Cardiac muscle cell (in vitro differentiated cells and primary cell): Measurements from ENCODE around the gene RFT1. TPM values are rescaled to one million over a fixed set of nuclear protein-coding genes. Genes with fewer than 3 reads are reported as not detected.

Experiments used
- DNase-seq, 2 donors: peaks; one replicate each; pipeline versions ENCODE4 v3.0.0 to v3.0.0-alpha.2; 2010 to 2017; ENCODE audit warnings: low read depth in 1 of 2, low spot score in 1 of 2
- H3K27ac ChIP-seq: fragments of 200-600 bp; sonication (generic); 2 replicates; pipeline ENCODE4 v1.5.1; 2016
- H3K27me3 ChIP-seq: fragments of 200-600 bp; sonication (generic); 2 replicates; pipeline ENCODE4 v1.6.0; 2016; ENCODE audit warnings: control low read depth
- H3K36me3 ChIP-seq: fragments of 200-600 bp; sonication (generic); 2 replicates; pipeline ENCODE4 v1.5.1; 2016; ENCODE audit warnings: control low read depth
- H3K4me1 ChIP-seq: fragments of 200-600 bp; sonication (generic); 2 replicates; pipeline ENCODE4 v1.8.1; 2017; ENCODE audit warnings: low read depth, mild to moderate bottlenecking, mixed run types
- H3K4me3 ChIP-seq: fragments of 200-600 bp; sonication (generic); 2 replicates; pipeline ENCODE4 v1.5.1; 2016; ENCODE audit warnings: mild to moderate bottlenecking
- H3K9me3 ChIP-seq: fragments of 200-600 bp; sonication (generic); 2 replicates; pipeline ENCODE4 v1.5.1; 2017; ENCODE audit warnings: low read depth, mild to moderate bottlenecking, control low read depth
- CTCF ChIP-seq: IDR thresholded peaks from 2 replicates; pipeline ENCODE4 v1.5.1; 2012; ENCODE audit warnings: low read depth, mild to moderate bottlenecking, low read length
- polyA plus RNA-seq: library from polyadenylated mRNA; unstranded; fragments of >200 nt; fragmentation: Nextera tagmentation; extraction: Ambion mirVana; gene quantifications from 2 replicates; pipeline ENCODE4 v1.2.1, GENCODE V29; 2016
- total RNA-seq: library from RNA; depleted of rRNA; stranded (reverse); fragments of >200 nt; gene quantifications from 2 replicates; pipeline ENCODE4 v1.2.3, GENCODE V29; 2016

Gene RFT1
- total and polyA plus RNA-seq, 2 experiments from 2014 or later = 8.1 to 16.1 TPM

GRCh38 chr3:53084310-53085001 lies 45.8 kb downstream of the RFT1 start:
- peak in 1 of 2 donors; percentile 23 for DNase-seq
- no peak overlapping the region for H3K27ac ChIP-seq
- H3K9me3 ChIP-seq = no peaks in the 10 kb centered on the region
- H3K27me3 ChIP-seq = peaks cover 60% of the 10 kb centered on the region
- peaks cover 9% of the 10 kb centered on the region for H3K4me1 ChIP-seq
- TF ChIP-seq CTCF = no peak
- H3K36me3 ChIP-seq = no peaks in the 10 kb centered on the region
- H3K4me3 ChIP-seq = no peak overlapping the region

GRCh38 chr3:53083949-53084309 lies 46.3 kb downstream of the RFT1 start:
- Histone ChIP-seq H3K4me3 (no peak overlapping the region), H3K27me3 (peaks cover 60% of the 10 kb centered on the region), H3K36me3 (no peaks in the 10 kb centered on the region), H3K27ac (no peak overlapping the region), H3K9me3 (no peaks in the 10 kb centered on the region), H3K4me1 (peaks cover 9% of the 10 kb centered on the region)
- peak in 1 of 2 donors; percentile 8 for DNase-seq
- TF ChIP-seq CTCF = no peak

GRCh38 chr3:53083521-53083920 lies 46.7 kb downstream of the RFT1 start:
- TF ChIP-seq CTCF = no peak
- H3K27ac ChIP-seq = no peak overlapping the region
- no peaks in the 10 kb centered on the region for H3K9me3 ChIP-seq
- peak in 1 of 2 donors; percentile 60 for DNase-seq
- H3K27me3 ChIP-seq = peaks cover 62% of the 10 kb centered on the region
- H3K4me3 ChIP-seq = no peak overlapping the region
- no peaks in the 10 kb centered on the region for H3K36me3 ChIP-seq
- peaks cover 9% of the 10 kb centered on the region for H3K4me1 ChIP-seq

GRCh38 chr3:53082736-53083135 lies 47.5 kb downstream of the RFT1 start:
- no peak for DNase-seq
- no peak overlapping the region for H3K4me3 ChIP-seq
- no peaks in the 10 kb centered on the region for H3K36me3 ChIP-seq
- peaks cover 58% of the 10 kb centered on the region for H3K27me3 ChIP-seq
- no peak overlapping the region for H3K27ac ChIP-seq
- TF ChIP-seq CTCF = no peak
- no peaks in the 10 kb centered on the region for H3K9me3 ChIP-seq
- H3K4me1 ChIP-seq = peaks cover 9% of the 10 kb centered on the region

GRCh38 chr3:53081318-53081717 lies 48.9 kb downstream of the RFT1 start:
- Histone ChIP-seq H3K36me3 (no peaks in the 10 kb centered on the region), H3K4me1 (peaks cover 9% of the 10 kb centered on the region), H3K27ac (no peak overlapping the region), H3K4me3 (no peak overlapping the region), H3K9me3 (no peaks in the 10 kb centered on the region), H3K27me3 (peaks cover 59% of the 10 kb centered on the region)
- no peak for TF ChIP-seq CTCF
- DNase-seq = no peak
